Measurements from ENCODE around the gene LPAR1.

DNA sequence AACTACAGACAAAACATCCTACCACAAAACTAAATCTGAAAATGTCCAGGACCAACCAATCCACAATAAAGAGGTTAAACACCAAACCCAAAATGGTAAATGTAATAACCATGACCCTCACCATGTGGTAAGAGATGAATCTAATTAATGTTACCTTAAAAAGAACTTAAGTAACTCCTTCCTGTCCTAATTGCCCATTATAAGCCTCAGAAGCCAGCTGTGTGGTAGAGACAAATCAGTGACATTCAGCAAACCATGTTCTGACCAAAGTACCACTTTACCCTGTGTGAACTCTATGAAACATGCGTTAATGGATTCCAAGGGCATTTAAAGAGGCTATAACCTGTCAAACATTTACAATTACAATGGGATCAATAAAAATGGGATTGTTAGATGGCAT is 25.0 kb downstream of the LPAR1 start:
- TF ChIP-seq, protein P1, sequence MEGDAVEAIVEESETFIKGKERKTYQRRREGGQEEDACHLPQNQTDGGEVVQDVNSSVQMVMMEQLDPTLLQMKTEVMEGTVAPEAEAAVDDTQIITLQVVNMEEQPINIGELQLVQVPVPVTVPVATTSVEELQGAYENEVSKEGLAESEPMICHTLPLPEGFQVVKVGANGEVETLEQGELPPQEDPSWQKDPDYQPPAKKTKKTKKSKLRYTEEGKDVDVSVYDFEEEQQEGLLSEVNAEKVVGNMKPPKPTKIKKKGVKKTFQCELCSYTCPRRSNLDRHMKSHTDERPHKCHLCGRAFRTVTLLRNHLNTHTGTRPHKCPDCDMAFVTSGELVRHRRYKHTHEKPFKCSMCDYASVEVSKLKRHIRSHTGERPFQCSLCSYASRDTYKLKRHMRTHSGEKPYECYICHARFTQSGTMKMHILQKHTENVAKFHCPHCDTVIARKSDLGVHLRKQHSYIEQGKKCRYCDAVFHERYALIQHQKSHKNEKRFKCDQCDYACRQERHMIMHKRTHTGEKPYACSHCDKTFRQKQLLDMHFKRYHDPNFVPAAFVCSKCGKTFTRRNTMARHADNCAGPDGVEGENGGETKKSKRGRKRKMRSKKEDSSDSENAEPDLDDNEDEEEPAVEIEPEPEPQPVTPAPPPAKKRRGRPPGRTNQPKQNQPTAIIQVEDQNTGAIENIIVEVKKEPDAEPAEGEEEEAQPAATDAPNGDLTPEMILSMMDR (IDR thresholded peaks at IDR 0.05), result no peak
- TF ChIP-seq EZH2 (IDR thresholded peaks at IDR 0.05; ENCODE audit: borderline replicate concordance, insufficient read depth, low read depth, low read length, poor library complexity, severe bottlenecking), result no peak

Data from B cell (primary cell).